ENCODE results near the gene XDH. TPM values are rescaled to one million over a fixed set of nuclear protein-coding genes. Genes with fewer than 3 reads are reported as not detected.

The XDH gene
- polyA plus RNA-seq, 1 donor (not counting 4 experiments of a cell fraction or from before 2014, with no cell fraction given), result 40.6 TPM

DNA sequence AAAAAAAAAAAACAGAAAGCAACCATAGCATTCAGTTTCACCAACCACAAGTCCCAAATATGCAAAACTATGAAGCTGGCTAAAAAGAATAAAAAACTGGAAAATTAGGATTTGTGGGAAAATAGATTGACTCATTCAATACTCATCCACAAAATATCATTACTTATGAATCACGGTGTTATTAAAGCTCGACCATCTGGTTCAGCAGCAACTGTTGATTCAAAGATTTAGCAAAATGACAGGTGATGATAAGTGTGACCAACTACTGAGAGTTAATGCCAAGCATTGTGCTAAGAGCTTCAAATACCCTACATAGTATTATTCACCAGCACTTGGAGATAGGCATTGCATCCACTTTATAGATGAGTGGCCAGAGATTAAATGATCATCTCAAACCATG is 26.2 kb upstream of the XDH start:
- H3K4me2 ChIP-seq (ENCODE audit: control insufficient read depth, extremely low read depth, insufficient read depth, low read depth, low read length), result no peak overlapping the region
- no peak overlapping the region for H3K9ac ChIP-seq (ENCODE audit: control insufficient read depth, extremely low read depth, insufficient read depth, low read length)
- H3K27ac ChIP-seq (ENCODE audit: control insufficient read depth, insufficient read depth, low read length), result no peak overlapping the region
- no peak for TF ChIP-seq EZH2 (IDR thresholded peaks at IDR 0.05; ENCODE audit: low read length)
- TF ChIP-seq, protein P1, sequence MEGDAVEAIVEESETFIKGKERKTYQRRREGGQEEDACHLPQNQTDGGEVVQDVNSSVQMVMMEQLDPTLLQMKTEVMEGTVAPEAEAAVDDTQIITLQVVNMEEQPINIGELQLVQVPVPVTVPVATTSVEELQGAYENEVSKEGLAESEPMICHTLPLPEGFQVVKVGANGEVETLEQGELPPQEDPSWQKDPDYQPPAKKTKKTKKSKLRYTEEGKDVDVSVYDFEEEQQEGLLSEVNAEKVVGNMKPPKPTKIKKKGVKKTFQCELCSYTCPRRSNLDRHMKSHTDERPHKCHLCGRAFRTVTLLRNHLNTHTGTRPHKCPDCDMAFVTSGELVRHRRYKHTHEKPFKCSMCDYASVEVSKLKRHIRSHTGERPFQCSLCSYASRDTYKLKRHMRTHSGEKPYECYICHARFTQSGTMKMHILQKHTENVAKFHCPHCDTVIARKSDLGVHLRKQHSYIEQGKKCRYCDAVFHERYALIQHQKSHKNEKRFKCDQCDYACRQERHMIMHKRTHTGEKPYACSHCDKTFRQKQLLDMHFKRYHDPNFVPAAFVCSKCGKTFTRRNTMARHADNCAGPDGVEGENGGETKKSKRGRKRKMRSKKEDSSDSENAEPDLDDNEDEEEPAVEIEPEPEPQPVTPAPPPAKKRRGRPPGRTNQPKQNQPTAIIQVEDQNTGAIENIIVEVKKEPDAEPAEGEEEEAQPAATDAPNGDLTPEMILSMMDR (optimal IDR thresholded peaks at IDR 0.05 in 1 of 3, IDR thresholded peaks at IDR 0.05 in 1 of 3, conservative IDR thresholded peaks at IDR 0.05 in 1 of 3; ENCODE audit: extremely low read depth in 1 of 3, insufficient read depth in 2 of 3, low read length in 3 of 3), result no peak
- no peaks in the 10 kb centered on the region for H3K9me3 ChIP-seq (ENCODE audit: control insufficient read depth, low read depth, low read length)
- peak; percentile 91 for FAIRE-seq
- dilution Hi-C loops (cut with MboI; ENCODE audit: extremely low pct_ligation_motif_present, low sequenced_read_pairs), result no loop called here
- H4K20me1 ChIP-seq (ENCODE audit: control insufficient read depth, extremely low read depth, insufficient read depth, low read length), result no peaks in the 10 kb centered on the region
- peak; percentile 53 for DNase-seq (ENCODE audit: low read depth, low spot score)
- no peaks in the 10 kb centered on the region for H3K79me2 ChIP-seq (ENCODE audit: control insufficient read depth, insufficient read depth, low read length)
- no peak overlapping the region for H3K4me3 ChIP-seq (ENCODE audit: control insufficient read depth in 2 of 3, extremely low read depth in 1 of 3, insufficient read depth in 2 of 3, low read depth in 1 of 3, low read length in 3 of 3)
- H2AFZ ChIP-seq (ENCODE audit: control insufficient read depth, low read length), result no peak overlapping the region
- peaks cover 7% of the 10 kb centered on the region for H3K4me1 ChIP-seq (ENCODE audit: control insufficient read depth, extremely low read depth, insufficient read depth, low read length)
- H3K27me3 ChIP-seq (ENCODE audit: control insufficient read depth, extremely low read depth, insufficient read depth, low read length), result no peaks in the 10 kb centered on the region
- H3K9me1 ChIP-seq (ENCODE audit: control insufficient read depth, extremely low read depth, insufficient read depth, low read length), result no peaks in the 10 kb centered on the region
- no peaks in the 10 kb centered on the region for H3K36me3 ChIP-seq (ENCODE audit: control insufficient read depth in 2 of 2, extremely low read depth in 1 of 2, insufficient read depth in 2 of 2, low read length in 2 of 2)

DNA sequence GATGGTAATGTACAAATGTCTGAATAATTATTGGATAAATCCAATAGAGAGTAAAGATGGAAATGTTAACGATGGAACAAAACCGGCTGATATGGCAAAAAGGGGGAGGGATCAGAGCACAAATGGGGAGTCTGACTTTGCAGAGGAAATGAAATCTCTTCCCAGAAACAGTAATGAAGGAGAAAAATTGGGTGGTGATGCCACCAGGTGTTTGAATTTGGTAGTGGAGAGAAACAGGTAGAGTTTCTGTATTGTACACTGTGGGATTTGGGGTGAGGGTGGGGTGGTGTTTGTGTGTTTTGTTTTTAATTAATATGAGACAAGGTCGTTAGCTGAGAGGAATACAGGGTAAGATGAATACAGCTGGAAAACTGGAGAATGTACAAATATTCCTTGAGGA is 20.4 kb upstream of the XDH start:
- H3K79me2 ChIP-seq (ENCODE audit: control insufficient read depth, insufficient read depth, low read length), result no peaks in the 10 kb centered on the region
- no peak for TF ChIP-seq EZH2 (IDR thresholded peaks at IDR 0.05; ENCODE audit: low read length)
- TF ChIP-seq, protein P1 (optimal IDR thresholded peaks at IDR 0.05 in 1 of 3, IDR thresholded peaks at IDR 0.05 in 1 of 3, conservative IDR thresholded peaks at IDR 0.05 in 1 of 3; ENCODE audit: extremely low read depth in 1 of 3, insufficient read depth in 2 of 3, low read length in 3 of 3), result peak; percentile 46 to 74 (median 48)
- H3K4me3 ChIP-seq (ENCODE audit: control insufficient read depth in 2 of 3, extremely low read depth in 1 of 3, insufficient read depth in 2 of 3, low read depth in 1 of 3, low read length in 3 of 3), result no peak overlapping the region
- H3K27me3 ChIP-seq (ENCODE audit: control insufficient read depth, extremely low read depth, insufficient read depth, low read length), result no peaks in the 10 kb centered on the region
- H3K4me1 ChIP-seq (ENCODE audit: control insufficient read depth, extremely low read depth, insufficient read depth, low read length), result peaks cover 11% of the 10 kb centered on the region
- dilution Hi-C loops (cut with MboI; ENCODE audit: extremely low pct_ligation_motif_present, low sequenced_read_pairs), result no loop called here
- peak; percentile 88 for FAIRE-seq
- H3K9me3 ChIP-seq (ENCODE audit: control insufficient read depth, low read depth, low read length), result no peaks in the 10 kb centered on the region
- no peak overlapping the region for H2AFZ ChIP-seq (ENCODE audit: control insufficient read depth, low read length)
- H3K9ac ChIP-seq (ENCODE audit: control insufficient read depth, extremely low read depth, insufficient read depth, low read length), result no peak overlapping the region
- no peaks in the 10 kb centered on the region for H3K9me1 ChIP-seq (ENCODE audit: control insufficient read depth, extremely low read depth, insufficient read depth, low read length)
- H3K4me2 ChIP-seq (ENCODE audit: control insufficient read depth, extremely low read depth, insufficient read depth, low read depth, low read length), result no peak overlapping the region
- no peak overlapping the region for H3K27ac ChIP-seq (ENCODE audit: control insufficient read depth, insufficient read depth, low read length)
- DNase-seq (ENCODE audit: low read depth, low spot score), result no peak
- no peaks in the 10 kb centered on the region for H3K36me3 ChIP-seq (ENCODE audit: control insufficient read depth in 2 of 2, extremely low read depth in 1 of 2, insufficient read depth in 2 of 2, low read length in 2 of 2)
- no peaks in the 10 kb centered on the region for H4K20me1 ChIP-seq (ENCODE audit: control insufficient read depth, extremely low read depth, insufficient read depth, low read length)
